GM21786 (cell line): ENCODE measurements around the gene EFNA5.
A peak's percentile ranks its signal among the peaks of the same experiment; 100 is the strongest.
"Not testable (repeated sequence)": the region's sequence is repeated elsewhere in the genome, so short reads cannot be mapped to it uniquely, and the experiment has no call there.

Experiments used
- ATAC-seq: cut with Tn5 transposase; IDR thresholded peaks from one replicate; pipeline ENCODE4 v1.9.1; 2021; ENCODE audit not compliant: unreplicated experiment

The EFNA5 gene

GRCh38 chr5:107437154-107437553, 233.6 kb downstream of the EFNA5 start:
- ATAC-seq: no peak

GRCh38 chr5:107436201-107436600, 234.5 kb downstream of the EFNA5 start:
- ATAC-seq: no peak

GRCh38 chr5:107435061-107435460, 235.7 kb downstream of the EFNA5 start:
- no peak for ATAC-seq

GRCh38 chr5:107433646-107434045, 237.1 kb downstream of the EFNA5 start:
- not testable (repeated sequence) for ATAC-seq

GRCh38 chr5:107431998-107432397, 238.7 kb downstream of the EFNA5 start:
- ATAC-seq: no peak

GRCh38 chr5:107431536-107431935, 239.2 kb downstream of the EFNA5 start:
- ATAC-seq: no peak

GRCh38 chr5:107430071-107430625, 240.6 kb downstream of the EFNA5 start:
- no peak for ATAC-seq

- ATAC-seq: no peak
Observed at GRCh38 chr5:107428303-107428813, 242.4 kb downstream of the EFNA5 start.

GRCh38 chr5:107426872-107427271, 243.9 kb downstream of the EFNA5 start:
- no peak for ATAC-seq

GRCh38 chr5:107426209-107426608, 244.5 kb downstream of the EFNA5 start:
- no peak for ATAC-seq

GRCh38 chr5:107425541-107426031, 245.2 kb downstream of the EFNA5 start:
- ATAC-seq: no peak

GRCh38 chr5:107424491-107424890, 246.2 kb downstream of the EFNA5 start:
- no peak for ATAC-seq

GRCh38 chr5:107422494-107422893, 248.2 kb downstream of the EFNA5 start:
- no peak for ATAC-seq

GRCh38 chr5:107419498-107419897, 251.2 kb downstream of the EFNA5 start:
- ATAC-seq: no peak

- no peak for ATAC-seq
Observed at GRCh38 chr5:107418902-107419301, 251.8 kb downstream of the EFNA5 start.

GRCh38 chr5:107418071-107418470, 252.7 kb downstream of the EFNA5 start:
- no peak for ATAC-seq

GRCh38 chr5:107415762-107416161, 255.0 kb downstream of the EFNA5 start:
- ATAC-seq: peak; percentile 43

GRCh38 chr5:107414802-107415201, 255.9 kb downstream of the EFNA5 start:
- ATAC-seq: no peak

- no peak for ATAC-seq
Observed at GRCh38 chr5:107413754-107414153, 257.0 kb downstream of the EFNA5 start.

- peak; percentile 67 for ATAC-seq
Observed at GRCh38 chr5:107408564-107408963, 262.2 kb downstream of the EFNA5 start.

- no peak for ATAC-seq
Observed at GRCh38 chr5:107407713-107408298, 262.9 kb downstream of the EFNA5 start.

GRCh38 chr5:107404595-107405374, 266.0 kb downstream of the EFNA5 start:
- no peak for ATAC-seq
